OCI-LY3 (cell line): ENCODE measurements around the gene ST7.

Experiments used
- H2AFZ ChIP-seq: fragments of 200-600, 300-600 bp; shearing (Covaris generic); 2 replicates; pipeline ENCODE4 v1.6.0; 2014; ENCODE audit warnings: antibody characterized with exemption, low read depth, low read length
- H3K27ac ChIP-seq: fragments of 200-600, 300-600 bp; sonication (generic); 2 replicates; pipeline ENCODE4 v1.5.1; 2014; ENCODE audit warnings: mild to moderate bottlenecking, low read length, moderate library complexity, mixed read lengths
- H3K27me3 ChIP-seq: fragments of 200-600, 300-600 bp; sonication (generic); 2 replicates; pipeline ENCODE4 v1.6.1; 2014; ENCODE audit warnings: low read depth, low read length, mixed read lengths
- H3K36me3 ChIP-seq: fragments of 200-600, 300-600 bp; sonication (generic); replicated peaks from 2 replicates; pipeline ENCODE3; 2014; ENCODE audit warnings: low read depth, low read length, mixed read lengths
- H3K4me1 ChIP-seq: fragments of 300-600, 200-600 bp; sonication (generic); 2 replicates; pipeline ENCODE4 v1.6.1; 2014; ENCODE audit warnings: low read length, mixed read lengths
- H3K4me2 ChIP-seq: fragments of 200-600, 300-600 bp; sonication (generic); 2 replicates; pipeline ENCODE4 v1.6.1; 2014; ENCODE audit warnings: low read length, mixed read lengths
- H3K4me3 ChIP-seq: fragments of 300-600, 200-600 bp; sonication (generic); 2 replicates; pipeline ENCODE4 v1.5.1; 2014; ENCODE audit warnings: antibody characterized with exemption, mild to moderate bottlenecking, low read length, moderate library complexity
- H3K79me2 ChIP-seq: fragments of 300-600, 200-600 bp; shearing (Covaris generic); 2 replicates; pipeline ENCODE4 v1.6.1; 2014; ENCODE audit warnings: mild to moderate bottlenecking, low read length, mixed read lengths
- H3K9ac ChIP-seq: fragments of 300-600, 200-600 bp; shearing (Covaris generic); 2 replicates; pipeline ENCODE4 v1.6.0; 2014; ENCODE audit warnings: mild to moderate bottlenecking, low read length, moderate library complexity
- H3K9me3 ChIP-seq: fragments of 200-600, 300-600 bp; shearing (Covaris generic); 2 replicates; pipeline ENCODE4 v1.6.1; 2014; ENCODE audit warnings: low read length, mixed read lengths; ENCODE audit not compliant: insufficient read depth
- H4K20me1 ChIP-seq: fragments of 200-600, 300-600 bp; sonication (generic); 2 replicates; pipeline ENCODE4 v1.6.1; 2016; ENCODE audit warnings: low read length, mixed read lengths; ENCODE audit not compliant: insufficient read depth
- EZH2phosphoT487 ChIP-seq: fragments of 200-600 bp; shearing (Covaris generic); IDR thresholded peaks from 2 replicates; pipeline ENCODE4 v1.6.1; 2018; ENCODE audit warnings: antibody characterized with exemption, mixed run types, low read depth
- TF ChIP-seq, protein P1 (sequence below): fragments of 200-600, 300-600 bp; sonication (generic); IDR thresholded peaks from 2 replicates; pipeline ENCODE4 v1.5.1; 2014; ENCODE audit warnings: antibody characterized with exemption, low read length, low read depth

The ST7 gene

DNA sequence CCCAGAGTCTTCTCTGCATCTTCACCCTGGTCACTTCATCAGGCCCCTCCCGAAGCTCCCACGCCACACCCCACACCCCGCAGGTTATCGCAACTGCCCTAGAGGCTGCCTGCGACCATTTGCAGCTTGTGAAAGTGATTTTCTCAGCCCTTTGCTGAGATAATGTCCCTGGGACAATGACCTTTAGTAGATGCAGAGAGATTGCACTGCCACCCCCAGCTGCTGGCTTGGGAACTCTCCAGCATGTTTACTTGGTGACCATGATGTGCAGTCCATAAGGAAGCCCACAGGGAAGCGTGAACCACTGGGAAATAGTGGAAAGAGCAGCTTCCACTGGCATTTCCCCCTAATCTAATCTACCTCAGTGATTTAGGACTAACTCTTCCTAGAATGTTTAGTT lies 272.2 kb downstream of the ST7 start:
- Histone ChIP-seq H3K27me3 (no peaks in the 10 kb centered on the region), H2AFZ (no peak overlapping the region), H4K20me1 (no peaks in the 10 kb centered on the region), H3K79me2 (no peaks in the 10 kb centered on the region), H3K4me2 (no peak overlapping the region), H3K9me3 (no peaks in the 10 kb centered on the region), H3K36me3 (peaks cover 54% of the 10 kb centered on the region), H3K4me1 (peaks cover 14% of the 10 kb centered on the region), H3K9ac (no peak overlapping the region), H3K27ac (no peak overlapping the region), H3K4me3 (no peak overlapping the region)
- no peak for TF ChIP-seq EZH2phosphoT487
- TF ChIP-seq, protein P1, sequence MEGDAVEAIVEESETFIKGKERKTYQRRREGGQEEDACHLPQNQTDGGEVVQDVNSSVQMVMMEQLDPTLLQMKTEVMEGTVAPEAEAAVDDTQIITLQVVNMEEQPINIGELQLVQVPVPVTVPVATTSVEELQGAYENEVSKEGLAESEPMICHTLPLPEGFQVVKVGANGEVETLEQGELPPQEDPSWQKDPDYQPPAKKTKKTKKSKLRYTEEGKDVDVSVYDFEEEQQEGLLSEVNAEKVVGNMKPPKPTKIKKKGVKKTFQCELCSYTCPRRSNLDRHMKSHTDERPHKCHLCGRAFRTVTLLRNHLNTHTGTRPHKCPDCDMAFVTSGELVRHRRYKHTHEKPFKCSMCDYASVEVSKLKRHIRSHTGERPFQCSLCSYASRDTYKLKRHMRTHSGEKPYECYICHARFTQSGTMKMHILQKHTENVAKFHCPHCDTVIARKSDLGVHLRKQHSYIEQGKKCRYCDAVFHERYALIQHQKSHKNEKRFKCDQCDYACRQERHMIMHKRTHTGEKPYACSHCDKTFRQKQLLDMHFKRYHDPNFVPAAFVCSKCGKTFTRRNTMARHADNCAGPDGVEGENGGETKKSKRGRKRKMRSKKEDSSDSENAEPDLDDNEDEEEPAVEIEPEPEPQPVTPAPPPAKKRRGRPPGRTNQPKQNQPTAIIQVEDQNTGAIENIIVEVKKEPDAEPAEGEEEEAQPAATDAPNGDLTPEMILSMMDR, result no peak

DNA sequence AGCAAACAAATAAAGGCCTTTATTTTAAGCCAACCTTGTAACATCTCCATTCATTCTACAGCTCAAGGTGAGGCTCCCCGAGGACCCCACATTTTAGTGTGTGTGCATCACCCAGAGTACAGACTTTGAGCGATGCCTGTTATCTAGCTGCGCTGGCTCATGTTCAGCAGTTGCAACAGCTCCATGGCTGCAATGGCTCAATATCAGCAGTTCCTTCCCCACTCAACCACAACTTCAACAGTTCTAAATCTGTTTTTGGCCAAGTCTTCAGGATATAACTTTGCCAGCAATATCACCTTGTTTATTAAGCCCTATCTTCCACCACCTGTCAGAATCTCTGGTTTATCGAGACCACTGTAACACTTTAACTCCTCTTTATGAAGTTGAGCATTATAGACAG lies 273.8 kb downstream of the ST7 start:
- Histone ChIP-seq H4K20me1 (no peaks in the 10 kb centered on the region), H2AFZ (no peak overlapping the region), H3K4me2 (no peak overlapping the region), H3K4me1 (peaks cover 22% of the 10 kb centered on the region), H3K79me2 (no peaks in the 10 kb centered on the region), H3K4me3 (no peak overlapping the region), H3K9ac (no peak overlapping the region), H3K36me3 (peaks cover 44% of the 10 kb centered on the region), H3K9me3 (no peaks in the 10 kb centered on the region), H3K27me3 (no peaks in the 10 kb centered on the region), H3K27ac (no peak overlapping the region)
- TF ChIP-seq, protein P1, result no peak
- TF ChIP-seq EZH2phosphoT487, result no peak

DNA sequence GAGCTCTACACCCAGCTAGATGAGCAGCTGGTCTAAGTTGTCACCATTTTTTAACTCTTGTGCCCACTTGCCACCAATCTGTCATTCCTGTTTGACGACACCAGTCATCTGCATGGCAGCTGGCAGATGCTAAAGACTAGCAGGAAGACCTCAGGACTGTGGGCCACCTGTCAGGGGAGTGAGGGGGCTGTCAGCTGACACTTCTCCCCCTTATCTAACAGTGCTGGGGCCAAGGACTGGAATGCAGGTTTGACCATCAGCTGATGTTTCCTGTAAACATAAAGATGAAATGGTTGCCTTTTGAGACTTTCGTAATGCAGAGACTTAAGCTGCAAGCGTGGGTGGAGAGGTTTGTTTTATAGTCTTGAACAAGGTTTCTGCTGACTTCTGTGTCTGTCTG lies 276.0 kb downstream of the ST7 start:
- no peak overlapping the region for H3K9ac ChIP-seq
- no peak overlapping the region for H2AFZ ChIP-seq
- H3K79me2 ChIP-seq, result no peaks in the 10 kb centered on the region
- H4K20me1 ChIP-seq, result no peaks in the 10 kb centered on the region
- peaks cover 22% of the 10 kb centered on the region for H3K4me1 ChIP-seq
- peaks cover 34% of the 10 kb centered on the region for H3K36me3 ChIP-seq
- H3K4me3 ChIP-seq, result no peak overlapping the region
- no peak for TF ChIP-seq EZH2phosphoT487
- TF ChIP-seq, protein P1, result no peak
- H3K27ac ChIP-seq, result no peak overlapping the region
- H3K27me3 ChIP-seq, result no peaks in the 10 kb centered on the region
- no peaks in the 10 kb centered on the region for H3K9me3 ChIP-seq
- H3K4me2 ChIP-seq, result no peak overlapping the region

DNA sequence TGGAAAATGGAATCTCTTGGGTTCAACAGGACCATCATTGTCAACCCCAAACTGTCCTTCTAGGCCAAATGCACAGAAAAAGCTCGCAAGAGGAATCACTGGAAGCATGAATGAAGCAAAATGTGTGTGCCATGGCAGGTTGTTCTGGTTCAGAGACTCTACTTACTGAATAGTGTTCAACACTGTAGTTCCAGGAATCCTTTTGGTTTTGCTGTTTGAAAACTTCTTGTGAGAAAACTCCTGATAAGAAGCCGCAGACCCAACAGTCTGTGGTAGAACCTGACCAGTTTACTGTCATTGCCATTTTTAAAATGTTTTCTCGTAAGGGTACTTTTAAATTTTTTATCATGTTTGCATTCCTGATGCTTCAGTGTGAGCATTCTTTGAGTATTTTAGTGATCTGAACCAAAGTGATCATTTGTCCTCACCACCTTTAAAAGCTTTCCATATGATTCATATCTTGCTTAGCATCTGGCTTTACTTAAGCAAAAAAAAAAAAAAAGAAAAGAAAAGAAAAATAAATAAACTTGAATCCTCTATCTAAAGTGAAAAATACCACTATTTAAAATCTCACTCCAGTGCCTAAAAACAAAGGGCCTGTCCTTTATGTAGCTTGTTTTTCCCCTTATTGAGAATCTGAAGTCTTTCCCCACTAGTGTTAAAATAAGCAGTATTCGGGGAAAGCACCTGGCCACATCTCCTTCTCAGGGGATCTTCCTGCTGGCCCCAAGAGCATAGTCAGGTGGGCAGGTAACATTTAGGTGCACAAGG lies 277.2 kb downstream of the ST7 start:
- TF ChIP-seq, protein P1, result no peak
- TF ChIP-seq EZH2phosphoT487, result no peak
- H3K4me2 ChIP-seq, result peak overlapping the region; percentile 26

More for the DNA sequence above, 277.2 kb downstream of the ST7 start:
- H3K27me3 ChIP-seq, result no peaks in the 10 kb centered on the region
- H3K79me2 ChIP-seq, result no peaks in the 10 kb centered on the region
- H3K36me3 ChIP-seq, result peaks cover 27% of the 10 kb centered on the region
- no peak overlapping the region for H2AFZ ChIP-seq
- H4K20me1 ChIP-seq, result no peaks in the 10 kb centered on the region
- no peak overlapping the region for H3K4me3 ChIP-seq
- peak overlapping the region; percentile 17 for H3K27ac ChIP-seq
- H3K4me1 ChIP-seq, result peaks cover 22% of the 10 kb centered on the region
- H3K9me3 ChIP-seq, result no peaks in the 10 kb centered on the region
- H3K9ac ChIP-seq, result no peak overlapping the region
